ENCODE data around the gene CEP55.

DNA sequence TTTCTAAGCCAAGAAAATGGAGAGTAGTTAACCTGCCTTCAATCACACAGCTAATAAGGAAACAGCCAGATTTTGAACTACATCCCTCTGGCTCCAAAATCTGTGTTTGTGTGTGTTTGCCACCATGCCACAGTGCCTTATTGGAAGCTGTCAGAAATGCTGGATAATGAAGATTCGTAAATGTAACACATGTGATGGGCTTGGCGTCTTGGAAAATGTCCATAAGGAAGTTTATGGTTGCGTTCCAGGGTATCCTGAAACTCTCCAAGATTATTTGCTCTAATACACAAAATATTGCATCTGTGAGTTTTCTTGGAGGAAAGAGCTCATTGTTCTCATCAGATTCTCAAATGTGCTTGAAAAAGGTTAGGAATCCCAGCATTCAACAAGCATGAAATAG, 36.9 kb upstream of the CEP55 start:
- TF ChIP-seq FOXK2 (IDR thresholded peaks at IDR 0.05): no peak
- TF ChIP-seq LEF1 (IDR thresholded peaks at IDR 0.05; ENCODE audit: borderline replicate concordance): no peak
- no peak for TF ChIP-seq ELF4 (IDR thresholded peaks at IDR 0.05)
- TF ChIP-seq SUZ12 (IDR thresholded peaks at IDR 0.05): no peak
